Right atrium auricular region (tissue), 2 donors: ENCODE measurements around the gene LTO1. TPM values are rescaled to one million over a fixed set of nuclear protein-coding genes. Genes with fewer than 3 reads are reported as not detected.

Experiments
- DNase-seq: peaks from one replicate; pipeline ENCODE4 v3.0.0-alpha.2; 2019; ENCODE audit warnings: low spot score
- H3K27ac ChIP-seq, 2 donors: fragments of 200-600 bp; sonication (generic); 1 replicate in 1 of 2; 2 replicates in 1 of 2; pipeline ENCODE4 v1.5.1; 2016 to 2019
- H3K27me3 ChIP-seq, 2 donors: fragments of 200-600 bp; sonication (generic); one replicate each; pipeline versions ENCODE4 v1.5.1 to v1.6.0; 2017 to 2019
- H3K36me3 ChIP-seq: fragments of 200-600 bp; sonication (generic); one replicate; pipeline ENCODE4 v1.5.1; 2016
- H3K4me1 ChIP-seq, 2 donors: fragments of 200-600 bp; sonication (generic); one replicate each; pipeline versions ENCODE4 v1.5.1 to v1.6.0; 2017 to 2019
- H3K4me3 ChIP-seq, 2 donors: fragments of 200-600 bp; sonication (generic); 1 replicate in 1 of 2; 2 replicates in 1 of 2; pipeline ENCODE4 v1.5.1; 2017 to 2019; ENCODE audit warnings: mild to moderate bottlenecking in 1 of 2, moderate library complexity in 1 of 2
- H3K9me3 ChIP-seq, 2 donors: fragments of 200-600 bp; sonication (generic); one replicate each; pipeline ENCODE4 v1.5.1; 2019
- total RNA-seq, 2 donors: library from RNA; depleted of rRNA; stranded (reverse); fragments of >200 nt; gene quantifications; one replicate each; pipeline ENCODE4 v1.1.0, GENCODE V29; 2016
- TF ChIP-seq, protein P1 (sequence below), 2 donors: fragments of 200-600 bp; sonication (generic); IDR thresholded peaks; one replicate each; pipeline ENCODE4 v1.5.1; 2019; ENCODE audit warnings: antibody characterized with exemption in 2 of 2

LTO1 gene
- total RNA-seq, 2 donors from 2014 or later = 4.7 to 6.0 TPM

DNA sequence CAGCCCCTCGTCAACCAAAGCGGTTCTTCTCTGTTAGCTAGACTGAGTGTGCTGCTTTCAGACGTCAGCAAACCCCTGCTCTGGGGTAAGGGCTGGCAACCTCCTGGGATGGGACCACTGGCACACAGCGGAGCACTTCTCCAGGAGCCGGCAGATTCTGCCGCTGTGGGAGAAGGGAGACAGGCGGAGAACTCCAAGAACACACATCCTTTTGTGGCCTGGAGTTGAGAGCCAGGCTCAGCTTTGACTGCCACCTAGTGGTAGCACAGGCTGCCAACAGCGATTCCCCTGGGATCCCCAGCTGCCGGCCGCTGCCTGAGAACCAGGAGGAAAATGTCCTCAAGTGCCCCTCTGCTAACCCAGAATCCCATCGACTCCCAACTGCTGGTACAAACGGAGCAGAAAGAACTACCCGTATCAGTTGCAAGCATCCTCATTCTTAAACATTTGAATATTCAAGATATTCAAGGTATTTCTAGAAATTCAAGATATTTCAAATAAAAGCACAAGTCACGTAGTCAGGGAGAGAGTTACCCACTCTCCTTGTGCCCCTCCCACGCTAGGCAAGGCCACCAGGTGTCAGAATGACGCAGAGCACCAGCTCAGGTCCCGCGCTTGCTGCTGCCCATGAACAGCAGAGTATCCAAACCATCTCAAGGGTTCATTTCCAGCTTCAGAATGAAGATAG is 4.9 kb downstream of the LTO1 start:
- no peak overlapping the region for H3K27ac ChIP-seq
- H3K27me3 ChIP-seq = no peaks in the 10 kb centered on the region
- no peak overlapping the region for H3K4me3 ChIP-seq
- H3K4me1 ChIP-seq = peaks cover 0 to 28% of the 10 kb centered on the region in 2 donors
- DNase-seq = peak; percentile 88
- no peaks in the 10 kb centered on the region for H3K9me3 ChIP-seq
- TF ChIP-seq, protein P1, sequence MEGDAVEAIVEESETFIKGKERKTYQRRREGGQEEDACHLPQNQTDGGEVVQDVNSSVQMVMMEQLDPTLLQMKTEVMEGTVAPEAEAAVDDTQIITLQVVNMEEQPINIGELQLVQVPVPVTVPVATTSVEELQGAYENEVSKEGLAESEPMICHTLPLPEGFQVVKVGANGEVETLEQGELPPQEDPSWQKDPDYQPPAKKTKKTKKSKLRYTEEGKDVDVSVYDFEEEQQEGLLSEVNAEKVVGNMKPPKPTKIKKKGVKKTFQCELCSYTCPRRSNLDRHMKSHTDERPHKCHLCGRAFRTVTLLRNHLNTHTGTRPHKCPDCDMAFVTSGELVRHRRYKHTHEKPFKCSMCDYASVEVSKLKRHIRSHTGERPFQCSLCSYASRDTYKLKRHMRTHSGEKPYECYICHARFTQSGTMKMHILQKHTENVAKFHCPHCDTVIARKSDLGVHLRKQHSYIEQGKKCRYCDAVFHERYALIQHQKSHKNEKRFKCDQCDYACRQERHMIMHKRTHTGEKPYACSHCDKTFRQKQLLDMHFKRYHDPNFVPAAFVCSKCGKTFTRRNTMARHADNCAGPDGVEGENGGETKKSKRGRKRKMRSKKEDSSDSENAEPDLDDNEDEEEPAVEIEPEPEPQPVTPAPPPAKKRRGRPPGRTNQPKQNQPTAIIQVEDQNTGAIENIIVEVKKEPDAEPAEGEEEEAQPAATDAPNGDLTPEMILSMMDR (IDR thresholded peaks at IDR 0.05) = peak; percentile 93 to 94
- peaks cover 35% of the 10 kb centered on the region for H3K36me3 ChIP-seq

DNA sequence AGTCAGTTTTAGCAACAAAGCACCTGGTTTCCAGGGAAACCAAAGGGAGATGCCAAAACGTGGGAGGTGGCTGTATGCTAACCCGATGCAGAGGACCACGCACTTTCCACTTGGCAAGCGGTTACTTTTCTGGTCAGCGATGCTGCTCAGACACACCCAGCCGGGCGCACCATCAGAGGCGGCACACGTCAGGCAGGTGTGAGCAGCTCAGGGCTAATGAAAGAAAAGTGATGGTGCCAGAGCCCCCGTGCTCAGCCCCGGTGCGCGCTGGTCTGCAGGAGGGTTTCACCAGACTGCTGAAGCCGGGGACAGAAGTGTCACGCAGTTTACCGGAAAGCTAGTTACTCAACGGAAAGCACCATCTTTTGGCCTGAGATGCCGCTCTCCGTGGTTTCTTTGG is 5.7 kb downstream of the LTO1 start:
- H3K27me3 ChIP-seq = no peaks in the 10 kb centered on the region
- no peak for DNase-seq
- no peak overlapping the region for H3K27ac ChIP-seq
- peaks cover 42% of the 10 kb centered on the region for H3K36me3 ChIP-seq
- TF ChIP-seq, protein P1 (IDR thresholded peaks at IDR 0.05) = no peak
- H3K9me3 ChIP-seq = no peaks in the 10 kb centered on the region
- H3K4me3 ChIP-seq = no peak overlapping the region
- H3K4me1 ChIP-seq = peaks cover 0 to 26% of the 10 kb centered on the region in 2 donors

DNA sequence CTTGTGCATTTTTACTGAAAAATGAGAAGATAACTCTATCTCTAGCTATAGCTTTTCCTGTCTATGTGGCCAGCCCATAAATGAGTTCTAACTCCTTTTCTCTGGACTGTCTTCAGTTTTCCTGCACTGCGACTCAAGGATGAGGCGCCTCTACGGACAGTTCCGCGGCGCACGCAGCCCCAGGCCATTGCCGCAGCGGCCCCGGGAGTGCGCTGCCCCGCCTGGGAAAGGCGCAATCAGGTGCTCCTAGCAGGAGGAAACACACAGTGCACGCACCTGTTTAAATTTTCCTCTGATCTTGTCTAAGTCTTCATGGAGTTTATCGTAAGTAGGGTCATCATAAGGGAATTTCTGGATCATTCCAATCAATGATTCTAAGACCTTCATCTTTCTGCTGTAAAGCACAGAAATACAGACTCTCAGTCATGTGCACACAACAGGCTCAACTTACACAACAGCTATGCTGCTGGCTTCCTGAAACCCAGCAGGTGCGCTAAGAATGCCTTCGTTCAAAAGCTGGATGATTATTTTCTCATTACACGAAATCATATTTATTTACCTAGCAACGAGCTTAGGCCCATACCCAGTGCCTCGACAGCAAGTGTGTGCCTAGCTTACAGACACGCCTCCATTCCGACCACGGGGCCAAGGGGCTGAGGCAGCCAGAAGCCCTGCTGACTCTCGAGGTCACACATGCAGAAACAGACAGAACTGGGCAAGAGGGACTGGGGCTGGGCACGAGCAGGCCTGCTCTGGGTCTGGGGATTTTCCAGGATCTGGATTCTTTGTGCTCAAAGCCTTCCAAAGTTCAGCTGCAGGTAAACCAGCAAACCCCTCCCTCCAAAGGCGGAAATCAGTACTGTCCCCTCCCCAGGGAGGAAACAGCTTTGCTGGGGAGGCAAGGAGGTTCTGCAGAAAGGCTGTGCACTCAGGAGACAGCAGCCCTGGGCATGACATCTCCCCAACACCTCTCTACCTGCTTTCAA is 7.2 kb downstream of the LTO1 start:
- Histone ChIP-seq H3K27me3 (no peaks in the 10 kb centered on the region), H3K27ac (no peak overlapping the region), H3K9me3 (no peaks in the 10 kb centered on the region), H3K36me3 (peaks cover 57% of the 10 kb centered on the region), H3K4me3 (no peak overlapping the region), H3K4me1 (peaks cover 0 to 12% of the 10 kb centered on the region in 2 donors)
- TF ChIP-seq, protein P1 (IDR thresholded peaks at IDR 0.05) = no peak
- no peak for DNase-seq

DNA sequence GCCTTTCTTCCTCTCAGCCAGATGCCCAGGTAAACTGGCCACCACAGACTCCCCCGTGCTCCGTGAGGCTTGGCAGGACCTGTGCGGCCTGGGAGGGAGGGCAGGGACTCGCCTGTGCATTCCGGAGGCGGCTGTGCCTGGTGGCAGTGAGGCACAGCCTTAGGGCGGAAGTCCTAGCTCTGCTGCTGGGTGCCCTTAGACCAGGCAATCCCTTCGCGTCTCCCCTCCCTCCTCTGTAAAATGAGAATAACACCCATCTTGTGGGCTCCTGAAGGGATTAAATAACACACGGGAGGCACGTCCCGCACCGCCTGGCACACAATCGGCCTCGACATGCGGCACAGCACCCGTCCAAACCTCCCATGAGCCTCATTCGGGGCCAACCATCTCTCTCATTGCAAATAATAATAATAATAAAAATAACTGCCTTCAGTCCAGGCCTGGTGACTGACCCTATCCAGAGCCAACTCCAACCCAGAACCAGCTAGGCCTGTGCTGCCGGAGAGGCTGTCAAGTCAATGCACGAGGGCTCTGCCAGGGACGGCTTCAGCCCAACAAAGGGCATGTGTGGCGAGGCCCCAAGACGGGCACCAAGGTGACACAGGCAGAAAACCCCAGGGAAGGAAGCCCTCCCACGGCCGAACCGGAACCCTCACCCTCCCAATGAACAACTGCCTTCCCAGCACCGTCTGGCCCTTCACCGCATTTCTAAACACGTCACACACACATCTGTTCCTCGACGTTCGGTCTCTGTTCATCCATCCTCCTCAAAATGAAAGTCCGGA is 8.2 kb downstream of the LTO1 start:
- Histone ChIP-seq H3K27me3 (no peaks in the 10 kb centered on the region), H3K4me1 (peaks cover 0 to 12% of the 10 kb centered on the region in 2 donors), H3K9me3 (no peaks in the 10 kb centered on the region), H3K27ac (no peak overlapping the region), H3K4me3 (no peak overlapping the region), H3K36me3 (peaks cover 53% of the 10 kb centered on the region)
- DNase-seq = no peak
- TF ChIP-seq, protein P1 (IDR thresholded peaks at IDR 0.05) = no peak

DNA sequence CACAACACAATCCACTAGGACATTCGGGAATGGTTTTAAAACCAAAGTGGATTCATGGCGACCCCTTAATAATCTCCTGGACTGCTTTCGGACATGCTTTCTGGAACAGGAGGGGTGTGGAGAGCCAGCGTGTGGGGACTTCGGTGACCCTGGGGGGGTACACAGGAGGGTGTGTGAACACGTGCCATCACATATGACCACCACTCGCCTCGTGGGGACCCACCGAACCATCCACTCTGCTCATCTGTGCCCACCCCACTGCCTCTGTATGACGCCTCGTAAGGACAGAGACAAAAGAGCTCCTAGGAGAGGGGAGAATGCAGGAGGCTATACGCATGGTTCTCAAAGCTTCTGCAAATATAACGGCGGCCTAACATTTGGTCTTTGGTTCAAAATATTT is 8.9 kb downstream of the LTO1 start:
- Histone ChIP-seq H3K4me3 (no peak overlapping the region), H3K27me3 (no peaks in the 10 kb centered on the region), H3K4me1 (peaks cover 0 to 12% of the 10 kb centered on the region in 2 donors), H3K36me3 (peaks cover 46% of the 10 kb centered on the region), H3K9me3 (no peaks in the 10 kb centered on the region), H3K27ac (no peak overlapping the region)
- no peak for DNase-seq
- TF ChIP-seq, protein P1 (IDR thresholded peaks at IDR 0.05) = no peak
